AG04450 (cell line): ENCODE results near the gene NTRK2. TPM values are rescaled to one million over a fixed set of nuclear protein-coding genes. Genes with fewer than 3 reads are reported as not detected.

ENCODE experiments used
- CTCF ChIA-PET: fragments of 300-600, 350-600 bp; formaldehyde crosslinking; extraction: SDS; loops from one replicate; lab custom pipeline; 2022; ENCODE audit warnings: antibody characterized with exemption, inconsistent platforms; lab: Charles Lee
- POLR2A ChIA-PET: fragments of 350-600 bp; formaldehyde crosslinking; extraction: SDS; loops from one replicate; lab custom pipeline; 2021; ENCODE audit warnings: antibody characterized with exemption, inconsistent platforms; lab: Yijun Ruan, JAX
- DNase-seq: peaks from one replicate; pipeline ENCODE4 v3.0.0-alpha.2; 2011; ENCODE audit warnings: low read depth, low spot score
- H3K27ac ChIP-seq: one replicate; pipeline ENCODE4 v1.5.1; 2012; ENCODE audit warnings: low read depth, low read length, control low read depth
- H3K27me3 ChIP-seq: one replicate; pipeline ENCODE4 v1.6.0; 2012; ENCODE audit warnings: low read length; ENCODE audit not compliant: control insufficient read depth, insufficient read depth
- H3K4me3 ChIP-seq: 2 replicates; pipeline ENCODE4 v1.5.1; 2011; ENCODE audit warnings: mild to moderate bottlenecking, low read depth, low read length, control low read depth
- H3K9me3 ChIP-seq: 2 replicates; pipeline ENCODE4 v1.5.1; 2012; ENCODE audit warnings: low read length; ENCODE audit not compliant: control insufficient read depth, insufficient read depth
- CTCF ChIP-seq: IDR thresholded peaks from 2 replicates; pipeline ENCODE4 v1.5.1; 2011; ENCODE audit warnings: low read depth, low read length, control low read depth, inconsistent platforms
- polyA plus RNA-seq: library from polyadenylated mRNA; depleted of rRNA; stranded (reverse); fragments of >200 nt; gene quantifications from 2 replicates; pipeline ENCODE4 v1.2.3, GENCODE V29; 2011

The NTRK2 gene
- polyA plus RNA-seq, 1 experiment = not detected

DNA sequence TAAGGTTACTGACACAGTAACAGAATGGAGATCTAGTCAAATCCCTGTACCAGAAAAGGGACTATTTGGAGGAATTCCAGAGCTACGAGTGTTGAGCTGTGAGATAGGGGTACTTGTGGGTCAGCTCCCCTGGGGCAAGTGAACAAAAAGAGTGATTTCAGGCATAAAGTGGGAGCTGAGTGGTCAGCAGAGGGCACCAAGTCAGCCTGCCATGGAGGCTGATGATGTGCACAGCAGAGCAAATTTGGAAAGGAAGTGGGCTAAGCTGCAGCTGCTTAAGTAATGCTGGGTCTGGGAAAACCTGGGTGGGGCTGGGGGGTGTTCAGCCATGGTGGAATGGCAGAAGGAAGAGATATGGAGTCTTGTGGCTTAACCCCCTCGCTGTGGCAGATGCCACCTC is 327.9 kb downstream of the NTRK2 start:
- no peak for TF ChIP-seq CTCF
- no peak for DNase-seq
- H3K4me3 ChIP-seq = no peak overlapping the region
- H3K27me3 ChIP-seq = no peaks in the 10 kb centered on the region
- ChIA-PET CTCF (no interaction called here), POLR2A (no interaction called here)
- H3K27ac ChIP-seq = no peak overlapping the region
- peaks cover 44% of the 10 kb centered on the region for H3K9me3 ChIP-seq

DNA sequence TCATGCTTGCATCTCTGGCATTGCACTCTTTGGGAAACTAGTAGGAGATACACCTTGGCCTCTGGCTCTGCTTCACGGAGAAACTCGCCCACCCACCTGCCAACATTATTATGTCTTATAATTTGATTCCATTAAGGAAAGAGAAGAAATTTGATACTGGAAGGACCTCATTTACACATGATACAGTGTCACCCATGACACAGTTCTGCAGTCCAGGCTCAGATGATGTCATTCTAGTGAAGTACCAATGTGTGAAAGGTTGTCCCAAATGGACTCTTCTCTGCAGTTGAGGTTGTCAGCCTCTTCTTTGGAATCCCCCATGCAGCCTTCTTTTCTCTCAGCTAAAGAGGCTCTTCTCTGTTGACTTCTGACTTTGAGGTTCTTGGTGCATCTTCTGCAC is 329.1 kb downstream of the NTRK2 start:
- POLR2A ChIA-PET = no interaction called here
- Histone ChIP-seq H3K27ac (no peak overlapping the region), H3K4me3 (no peak overlapping the region), H3K27me3 (no peaks in the 10 kb centered on the region), H3K9me3 (peaks cover 47% of the 10 kb centered on the region)
- no peak for TF ChIP-seq CTCF
- DNase-seq = no peak
- CTCF ChIA-PET = no interaction called here

- ChIA-PET CTCF (no interaction called here), POLR2A (no interaction called here)
- DNase-seq = no peak
- Histone ChIP-seq H3K27ac (no peak overlapping the region), H3K9me3 (peaks cover 47% of the 10 kb centered on the region), H3K4me3 (no peak overlapping the region), H3K27me3 (no peaks in the 10 kb centered on the region)
- TF ChIP-seq CTCF = no peak
Observed at GRCh38 chr9:84999788-85000187, 330.3 kb downstream of the NTRK2 start.

- TF ChIP-seq CTCF = no peak
- Histone ChIP-seq H3K4me3 (no peak overlapping the region), H3K9me3 (peaks cover 43% of the 10 kb centered on the region), H3K27me3 (no peaks in the 10 kb centered on the region), H3K27ac (no peak overlapping the region)
- POLR2A ChIA-PET = no interaction called here
- CTCF ChIA-PET = no interaction called here
- DNase-seq = no peak
Observed at GRCh38 chr9:85001925-85002324, 332.4 kb downstream of the NTRK2 start.

- CTCF ChIA-PET = no interaction called here
Observed at GRCh38 chr9:85004818-85005413, 335.4 kb downstream of the NTRK2 start.

More at GRCh38 chr9:85004818-85005413, 335.4 kb downstream of the NTRK2 start:
- Histone ChIP-seq H3K4me3 (no peak overlapping the region), H3K27me3 (no peaks in the 10 kb centered on the region), H3K9me3 (peaks cover 21% of the 10 kb centered on the region; the same call in 1 of the 2 replicates), H3K27ac (no peak overlapping the region)
- no peak for TF ChIP-seq CTCF
- no peak for DNase-seq
- POLR2A ChIA-PET = no interaction called here
